ENCODE measurements around the gene MARS1. TPM values are rescaled to one million over a fixed set of nuclear protein-coding genes. Genes with fewer than 3 reads are reported as not detected.
"Not testable (repeated sequence)": the region's sequence is repeated elsewhere in the genome, so short reads cannot be mapped to it uniquely, and the experiment has no call there.

MARS1 gene
- total RNA-seq (1,000 to 10,000 TPM in 1 of 5 donors, 100 to 1,000 TPM in 1, 10 to 100 TPM in 3; 37.3 to 1,821 (median 71.6) TPM), polyA plus RNA-seq (10 to 100 TPM; 35.1 to 91.2 (median 51.8) TPM)
- long read RNA-seq, donor 1, partial matches to known transcripts, result 16 of 17 reads
- long read RNA-seq, donor 1, other reads (novel, unspliced or antisense), result 0 of 17 reads
- long read RNA-seq, donor 2, transcript MARS-201 (21 exons, 2,905 nt), result major isoform, 8 of 17 reads
- long read RNA-seq, donor 2, partial matches to known transcripts, result 9 of 17 reads
- long read RNA-seq, donor 2, other reads (novel, unspliced or antisense), result 0 of 17 reads
- long read RNA-seq, donor 3, partial matches to known transcripts, result 10 of 15 reads
- long read RNA-seq, donor 3, other reads (novel, unspliced or antisense), result 0 of 15 reads
- long read RNA-seq, donor 4, result 0 reads
- long read RNA-seq, donor 5, partial matches to known transcripts, result 0 of 5 reads
- long read RNA-seq, donor 5, other reads (novel, unspliced or antisense), result 0 of 5 reads
- long read RNA-seq, donor 6, transcript MARS-201 (21 exons, 2,905 nt), result major isoform, 5 of 48 reads
- long read RNA-seq, donor 6, partial matches to known transcripts, result 42 of 48 reads
- long read RNA-seq, donor 6, other reads (novel, unspliced or antisense), result 0 of 48 reads
- long read RNA-seq, donor 7, partial matches to known transcripts, result 21 of 24 reads
- long read RNA-seq, donor 7, other reads (novel, unspliced or antisense), result 0 of 24 reads
- long read RNA-seq, donor 8, partial matches to known transcripts, result 5 of 9 reads
- long read RNA-seq, donor 8, other reads (novel, unspliced or antisense), result 0 of 9 reads
- long read RNA-seq, donor 9, transcript MARS-201 (21 exons, 2,905 nt), result major isoform, 7 of 14 reads
- long read RNA-seq, donor 9, partial matches to known transcripts, result 5 of 14 reads
- long read RNA-seq, donor 9, other reads (novel, unspliced or antisense), result 0 of 14 reads
- long read RNA-seq, donor 10, partial matches to known transcripts, result 0 of 3 reads
- long read RNA-seq, donor 10, other reads (novel, unspliced or antisense), result 0 of 3 reads

- Histone ChIP-seq H3K27me3 (peaks cover 0 to 7% (median 0%) of the 10 kb centered on the region in 3 donors), H3K4me3 (peak within 1 kb of the TSS; percentile 91 to 99 (median 95)), H3K36me3 (peaks cover 23 to 39% (median 37%) of the 10 kb centered on the region in 4 donors), H3K9me3 (no peaks in the 10 kb centered on the region), H3K27ac (peak within 1 kb of the TSS; percentile 68 to 93 (median 88)), H3K4me1 (peaks cover 12 to 29% (median 23%) of the 10 kb centered on the region in 4 donors)
- WGBS, 5 donors, result 6 to 12% (median 7%) methylated on average over 42 to 47 of the region's 47 CpGs
- DNase-seq, result peak; percentile 96 to 98
- intact Hi-C loops (cut with DNase I; ENCODE audit: low total_unique reads), result no loop called here
- TF ChIP-seq POLR2A (IDR thresholded peaks at IDR 0.05), result no peak
- TF ChIP-seq, protein P1, sequence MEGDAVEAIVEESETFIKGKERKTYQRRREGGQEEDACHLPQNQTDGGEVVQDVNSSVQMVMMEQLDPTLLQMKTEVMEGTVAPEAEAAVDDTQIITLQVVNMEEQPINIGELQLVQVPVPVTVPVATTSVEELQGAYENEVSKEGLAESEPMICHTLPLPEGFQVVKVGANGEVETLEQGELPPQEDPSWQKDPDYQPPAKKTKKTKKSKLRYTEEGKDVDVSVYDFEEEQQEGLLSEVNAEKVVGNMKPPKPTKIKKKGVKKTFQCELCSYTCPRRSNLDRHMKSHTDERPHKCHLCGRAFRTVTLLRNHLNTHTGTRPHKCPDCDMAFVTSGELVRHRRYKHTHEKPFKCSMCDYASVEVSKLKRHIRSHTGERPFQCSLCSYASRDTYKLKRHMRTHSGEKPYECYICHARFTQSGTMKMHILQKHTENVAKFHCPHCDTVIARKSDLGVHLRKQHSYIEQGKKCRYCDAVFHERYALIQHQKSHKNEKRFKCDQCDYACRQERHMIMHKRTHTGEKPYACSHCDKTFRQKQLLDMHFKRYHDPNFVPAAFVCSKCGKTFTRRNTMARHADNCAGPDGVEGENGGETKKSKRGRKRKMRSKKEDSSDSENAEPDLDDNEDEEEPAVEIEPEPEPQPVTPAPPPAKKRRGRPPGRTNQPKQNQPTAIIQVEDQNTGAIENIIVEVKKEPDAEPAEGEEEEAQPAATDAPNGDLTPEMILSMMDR (IDR thresholded peaks at IDR 0.05), result peak in 1 of 7 experiments; percentile 33
- TF ChIP-seq POLR2AphosphoS5 (IDR thresholded peaks at IDR 0.05), result peak; percentile 90 to 97 (median 94)
These were observed at the start of gene MARS1 for GRCh38 chr12:57487597-57488401. MARS1 (plus strand) TSS chr12:57488068; CDS start chr12:57488091, 23 bp downstream.

DNA sequence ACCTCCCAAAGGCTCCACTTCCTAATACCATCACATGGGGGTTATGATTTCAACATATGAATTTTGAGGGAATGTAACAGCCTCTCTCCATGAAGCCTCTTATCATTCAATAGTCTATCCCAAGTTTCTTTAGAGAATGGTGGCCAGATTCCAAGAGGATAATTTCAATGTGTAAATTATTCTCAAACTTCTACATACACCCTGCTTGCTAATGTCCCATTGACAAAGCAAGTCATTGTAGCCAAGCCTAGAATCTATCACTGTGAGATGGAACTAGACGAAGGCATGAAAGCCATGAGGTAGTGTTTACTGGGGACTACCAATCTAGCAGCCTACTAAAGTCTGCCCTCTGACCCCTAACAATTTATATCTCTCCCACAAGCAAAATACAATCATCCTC is 49.5 kb upstream of the MARS1 start:
- WGBS, 5 donors, result 62 to 86% (median 79%) methylated on average over 1 of the region's 1 CpG
- TF ChIP-seq EP300 (IDR thresholded peaks at IDR 0.05) (no peak), POLR2AphosphoS5 (IDR thresholded peaks at IDR 0.05) (no peak), POLR2A (IDR thresholded peaks at IDR 0.05) (no peak)
- TF ChIP-seq, protein P1 (IDR thresholded peaks at IDR 0.05), result no peak
- Histone ChIP-seq H3K4me1 (no peaks in the 10 kb centered on the region), H3K27ac (no peak overlapping the region), H3K4me3 (no peak overlapping the region), H3K27me3 (no peaks in the 10 kb centered on the region), H3K9me3 (no peaks in the 10 kb centered on the region), H3K36me3 (no peaks in the 10 kb centered on the region)
- no peak for DNase-seq
- intact Hi-C loops (cut with DNase I; ENCODE audit: low total_unique reads), result no loop called here

GRCh38 chr12:57439762-57440266 is 48.1 kb upstream of the MARS1 start:
- Histone ChIP-seq H3K27ac (no peak overlapping the region), H3K9me3 (no peaks in the 10 kb centered on the region), H3K27me3 (no peaks in the 10 kb centered on the region), H3K4me1 (no peaks in the 10 kb centered on the region), H3K36me3 (no peaks in the 10 kb centered on the region), H3K4me3 (no peak overlapping the region)
- 74 to 87% (median 82%) methylated on average over 4 of the region's 4 CpGs for WGBS, 5 donors
- intact Hi-C loops (cut with DNase I; ENCODE audit: low total_unique reads), result no loop called here
- TF ChIP-seq POLR2A (IDR thresholded peaks at IDR 0.05) (no peak), EP300 (IDR thresholded peaks at IDR 0.05) (no peak), POLR2AphosphoS5 (IDR thresholded peaks at IDR 0.05) (no peak)
- TF ChIP-seq, protein P1 (IDR thresholded peaks at IDR 0.05), result no peak
- DNase-seq, result no peak

- DNase-seq; H3K9me3 ChIP-seq; H3K27ac ChIP-seq; H3K4me3 ChIP-seq; H3K27me3 ChIP-seq; intact Hi-C loops (cut with DNase I; ENCODE audit: low total_unique reads); H3K4me1 ChIP-seq; H3K36me3 ChIP-seq: not testable (repeated sequence)
- 65 to 90% (median 88%) methylated on average over 2 of the region's 2 CpGs for WGBS, 5 donors
These were observed 46.5 kb upstream of the MARS1 start for GRCh38 chr12:57441393-57441792.

Measured in stomach (tissue), 19 donors.